ENCODE results near the gene CD200R1L. TPM values are rescaled to one million over a fixed set of nuclear protein-coding genes. Genes with fewer than 3 reads are reported as not detected.

The CD200R1L gene, protein sequence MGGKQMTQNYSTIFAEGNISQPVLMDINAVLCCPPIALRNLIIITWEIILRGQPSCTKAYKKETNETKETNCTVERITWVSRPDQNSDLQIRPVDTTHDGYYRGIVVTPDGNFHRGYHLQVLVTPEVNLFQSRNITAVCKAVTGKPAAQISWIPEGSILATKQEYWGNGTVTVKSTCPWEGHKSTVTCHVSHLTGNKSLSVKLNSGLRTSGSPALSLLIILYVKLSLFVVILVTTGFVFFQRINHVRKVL
- not detected in 5 replicates for total RNA-seq (2022; extraction: Qiagen RNA extraction)

DNA sequence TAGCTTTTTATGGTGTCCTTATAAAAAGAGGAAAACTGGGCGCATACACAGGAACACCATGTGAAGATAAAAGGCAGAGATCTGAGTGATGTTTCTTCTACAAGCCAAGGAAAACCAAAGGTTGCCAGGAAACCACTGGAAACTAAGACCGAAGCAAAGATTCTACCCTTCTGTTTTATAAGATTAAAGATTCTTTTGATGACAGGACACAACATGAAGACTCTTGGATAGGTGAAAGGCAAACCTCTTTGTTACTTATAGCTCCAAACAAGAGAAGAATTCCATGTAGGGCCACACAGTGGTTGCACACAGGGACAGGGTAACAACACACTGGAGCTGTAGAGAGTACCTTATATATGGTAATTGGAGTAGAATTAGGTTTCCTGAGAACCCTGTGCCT is at the start of gene CD200R1L:
Gene CD200R1L, minus strand, starts transcription at position 101 of the 400 bp plus-strand sequence. CDS start 17,497 bp downstream, outside the sequence.

Other genes starting within 250 kb of the CD200R1L start
- 35.4 to 71.1 TPM (median 52.7 TPM) in 5 replicates for gene CCDC80, start 205.7 kb downstream of the CD200R1L start, total RNA-seq (2022; extraction: Qiagen RNA extraction)
- not detected in 5 replicates for gene CD200R1, start 128.2 kb upstream of the CD200R1L start, total RNA-seq (2022; extraction: Qiagen RNA extraction)
- gene GTPBP8, start 144.1 kb upstream of the CD200R1L start, total RNA-seq (2022; extraction: Qiagen RNA extraction): 14.0 to 16.4 TPM (median 15.5 TPM) in 5 replicates